Omental fat pad (tissue), 4 donors: ENCODE results near the gene PSENEN. TPM values are rescaled to one million over a fixed set of nuclear protein-coding genes. Genes with fewer than 3 reads are reported as not detected.

ENCODE experiments used
- ATAC-seq: fragments of 150-250 bp; one replicate; pipeline ENCODE4 v1.9.1; 2016; ENCODE audit warnings: mild to moderate bottlenecking, moderate library complexity; ENCODE audit not compliant: low FRiP score
- DNase-seq: peaks from one replicate; pipeline ENCODE4 v3.0.0-alpha.2; 2019; ENCODE audit warnings: low spot score
- total RNA-seq, 4 donors: library from RNA; depleted of rRNA; stranded (reverse); fragments of >200 nt; gene quantifications; one replicate each; pipeline ENCODE4 v1.1.0, GENCODE V29; 2016
- TF ChIP-seq, protein P1 (sequence below), 3 donors: fragments of 450-650 bp; IDR thresholded peaks; one replicate each; pipeline ENCODE4 v1.5.1; 2016 to 2017; ENCODE audit warnings: antibody characterized with exemption in 3 of 3, mild to moderate bottlenecking in 3 of 3, moderate library complexity in 2 of 3

PSENEN gene, protein sequence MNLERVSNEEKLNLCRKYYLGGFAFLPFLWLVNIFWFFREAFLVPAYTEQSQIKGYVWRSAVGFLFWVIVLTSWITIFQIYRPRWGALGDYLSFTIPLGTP
- 10 to 100 TPM; 28.1 to 58.6 (median 37.9) TPM for total RNA-seq

DNA sequence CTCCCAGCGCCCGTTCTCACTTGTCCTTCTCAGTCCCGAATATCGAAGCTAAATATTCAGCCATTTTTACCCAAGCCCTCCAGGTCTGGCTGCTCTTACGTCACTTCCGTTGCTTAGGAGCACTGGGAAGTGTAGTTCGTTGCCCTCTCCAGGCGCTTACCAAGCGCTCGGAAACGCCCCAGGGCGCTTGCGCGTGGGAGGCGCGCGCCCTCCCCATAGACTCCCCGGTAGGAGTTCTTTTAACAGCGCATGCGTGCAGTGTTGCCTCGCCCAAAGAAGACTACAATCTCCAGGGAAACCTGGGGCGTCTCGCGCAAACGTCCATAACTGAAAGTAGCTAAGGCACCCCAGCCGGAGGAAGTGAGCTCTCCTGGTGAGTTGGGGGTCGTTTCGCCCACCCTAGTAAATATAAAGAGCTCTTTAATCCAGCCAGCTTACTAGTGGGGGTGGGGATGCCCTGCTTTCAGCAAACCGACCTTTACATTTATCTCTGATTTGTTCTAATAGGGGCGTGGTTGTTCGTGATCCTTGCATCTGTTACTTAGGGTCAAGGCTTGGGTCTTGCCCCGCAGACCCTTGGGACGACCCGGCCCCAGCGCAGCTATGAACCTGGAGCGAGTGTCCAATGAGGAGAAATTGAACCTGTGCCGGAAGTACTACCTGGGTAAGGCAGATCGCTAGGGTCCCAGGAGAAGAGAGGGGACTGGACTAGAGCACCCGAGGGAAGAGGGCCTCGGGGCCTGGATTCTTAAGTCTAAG lies at the start of gene PSENEN, which contains the start of gene U2AF1L4:
Gene PSENEN, plus strand, starts transcription at position 324 of the 759 bp plus-strand sequence. Its CDS starts 280 bp downstream, at position 604.
Gene U2AF1L4, minus strand, starts transcription at position 91 of the 759 bp plus-strand sequence. Its CDS starts 27 bp downstream, at position 64.
- TF ChIP-seq, protein P1, sequence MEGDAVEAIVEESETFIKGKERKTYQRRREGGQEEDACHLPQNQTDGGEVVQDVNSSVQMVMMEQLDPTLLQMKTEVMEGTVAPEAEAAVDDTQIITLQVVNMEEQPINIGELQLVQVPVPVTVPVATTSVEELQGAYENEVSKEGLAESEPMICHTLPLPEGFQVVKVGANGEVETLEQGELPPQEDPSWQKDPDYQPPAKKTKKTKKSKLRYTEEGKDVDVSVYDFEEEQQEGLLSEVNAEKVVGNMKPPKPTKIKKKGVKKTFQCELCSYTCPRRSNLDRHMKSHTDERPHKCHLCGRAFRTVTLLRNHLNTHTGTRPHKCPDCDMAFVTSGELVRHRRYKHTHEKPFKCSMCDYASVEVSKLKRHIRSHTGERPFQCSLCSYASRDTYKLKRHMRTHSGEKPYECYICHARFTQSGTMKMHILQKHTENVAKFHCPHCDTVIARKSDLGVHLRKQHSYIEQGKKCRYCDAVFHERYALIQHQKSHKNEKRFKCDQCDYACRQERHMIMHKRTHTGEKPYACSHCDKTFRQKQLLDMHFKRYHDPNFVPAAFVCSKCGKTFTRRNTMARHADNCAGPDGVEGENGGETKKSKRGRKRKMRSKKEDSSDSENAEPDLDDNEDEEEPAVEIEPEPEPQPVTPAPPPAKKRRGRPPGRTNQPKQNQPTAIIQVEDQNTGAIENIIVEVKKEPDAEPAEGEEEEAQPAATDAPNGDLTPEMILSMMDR (IDR thresholded peaks at IDR 0.05): no peak
- ATAC-seq (peak; percentile 79), DNase-seq (peak; percentile 70)

DNA sequence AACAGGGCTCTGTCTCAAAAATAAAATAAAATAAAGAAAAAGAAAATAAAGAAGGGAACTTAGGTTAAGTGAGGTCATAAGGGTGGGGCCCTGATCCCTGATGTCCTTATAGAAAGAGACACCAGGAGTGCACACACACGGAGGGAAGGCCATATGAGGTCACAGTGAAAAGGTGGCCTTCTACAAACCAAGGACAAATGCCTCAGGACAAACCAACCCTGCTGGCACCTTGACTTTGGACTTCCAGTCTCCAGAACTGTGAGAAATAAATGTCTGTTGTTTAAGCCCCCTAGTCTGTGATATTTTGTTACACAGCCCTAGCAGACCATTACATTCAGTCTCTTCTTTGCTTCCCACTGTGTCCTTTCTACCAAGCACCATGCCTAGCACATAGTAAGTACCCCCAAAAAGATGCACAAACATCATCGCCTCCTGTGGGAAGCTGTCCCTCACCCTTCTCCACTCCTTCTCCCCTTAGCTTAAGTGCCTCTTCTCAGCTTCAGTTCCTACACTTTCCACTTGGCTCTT lies 49.5 kb upstream of the PSENEN start:
- no peak for ATAC-seq
- TF ChIP-seq, protein P1 (IDR thresholded peaks at IDR 0.05): no peak
- no peak for DNase-seq

DNA sequence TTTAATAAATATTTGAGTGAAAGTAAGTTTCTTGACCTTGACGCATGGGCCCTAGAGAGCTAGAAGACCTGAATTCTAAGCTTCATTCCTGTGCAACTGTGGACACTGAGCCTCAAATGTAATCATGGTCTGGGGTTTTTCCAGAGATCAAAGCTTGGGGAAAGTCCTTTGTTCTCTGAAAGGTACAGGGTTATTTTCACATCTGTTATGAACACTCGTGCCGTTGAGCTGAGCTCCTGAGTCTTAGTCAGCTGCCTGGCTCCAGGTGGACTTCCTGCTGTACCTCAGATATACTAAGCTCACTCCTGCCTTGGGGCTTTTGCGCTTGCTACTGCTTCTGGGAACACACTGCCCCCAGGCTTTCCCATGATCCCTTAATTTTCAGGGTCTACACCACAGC lies 48.6 kb upstream of the PSENEN start:
- no peak for ATAC-seq
- DNase-seq: no peak
- TF ChIP-seq, protein P1 (IDR thresholded peaks at IDR 0.05): no peak

DNA sequence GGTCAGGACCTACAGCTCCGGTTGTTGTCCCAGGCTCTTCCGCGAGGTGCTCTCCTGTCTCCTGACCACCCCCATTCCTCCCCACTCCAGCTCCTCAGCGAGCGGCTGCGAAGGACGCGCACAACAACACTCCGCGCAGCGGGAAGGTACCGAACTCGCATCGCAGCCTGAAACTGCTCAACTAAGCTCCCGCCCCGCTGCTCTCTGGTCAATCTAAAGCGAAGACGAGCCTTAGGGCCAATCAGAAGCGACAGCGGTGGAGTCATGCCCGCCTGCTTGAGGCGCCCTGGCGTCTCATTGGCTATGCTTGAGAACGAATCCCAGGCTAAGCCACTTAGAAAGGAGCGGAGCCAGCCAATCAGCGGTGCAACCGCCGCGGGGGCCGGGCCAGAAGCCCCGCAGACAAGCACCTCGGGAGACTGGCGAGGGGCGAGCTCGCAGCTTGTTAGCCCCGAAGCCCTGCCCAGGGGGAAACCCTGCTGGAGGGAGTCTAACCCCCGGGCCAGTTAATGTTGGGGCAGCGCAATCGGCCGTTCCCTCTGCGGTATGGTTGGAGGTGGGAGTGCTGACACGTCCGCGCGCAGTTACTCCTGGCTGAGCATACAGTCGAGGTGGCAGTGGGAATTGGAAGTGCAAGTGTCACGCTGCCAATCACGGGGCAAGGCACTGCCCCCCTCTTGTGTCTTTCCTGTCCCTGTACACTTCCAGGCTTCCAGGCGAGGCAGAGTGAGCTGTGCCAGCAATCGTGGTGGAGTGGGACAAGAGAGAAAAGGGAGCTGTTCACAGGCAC lies 43.0 kb upstream of the PSENEN start:
- DNase-seq (peak; percentile 90), ATAC-seq (peak; percentile 100)
- TF ChIP-seq, protein P1 (IDR thresholded peaks at IDR 0.05): no peak

DNA sequence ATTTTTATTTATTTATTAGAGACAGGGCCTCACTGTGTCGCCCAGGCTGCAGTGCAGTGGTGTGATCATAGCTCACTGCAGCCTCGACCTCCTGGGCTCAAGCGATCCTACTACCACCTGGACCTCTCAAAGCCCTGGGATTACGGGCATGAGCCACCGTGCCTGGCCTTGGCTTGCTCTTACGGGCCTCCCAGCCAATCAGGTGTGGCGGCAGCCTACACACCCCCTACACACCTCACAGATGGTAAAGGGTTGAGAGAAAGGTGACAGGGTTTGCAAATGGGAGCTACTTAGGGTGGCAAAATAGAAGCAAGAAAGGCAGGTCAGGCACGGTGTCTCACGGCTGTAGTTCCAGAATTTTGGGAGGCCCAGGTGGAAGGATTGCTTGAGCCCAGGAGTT lies 42.1 kb upstream of the PSENEN start:
- no peak for ATAC-seq

DNA sequence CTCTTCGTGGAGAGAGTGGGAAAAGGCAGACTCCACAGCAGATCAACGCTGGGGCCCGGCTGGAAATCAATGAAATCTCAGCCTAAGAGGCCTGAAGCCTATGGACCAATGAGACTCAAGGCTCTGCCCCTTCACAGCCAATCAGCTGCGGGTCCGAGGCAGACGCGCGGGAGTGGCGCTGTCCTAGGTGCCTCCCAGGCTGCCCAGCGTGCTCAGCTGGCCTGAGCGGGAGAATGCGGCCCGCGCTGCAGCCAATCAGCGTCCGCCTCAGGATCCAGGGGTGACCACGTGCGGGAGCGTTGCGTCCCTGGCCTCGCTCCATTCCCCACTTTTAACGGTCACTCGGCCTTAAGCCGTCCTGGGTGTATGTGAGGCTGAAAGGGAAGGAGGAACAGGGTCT lies 41.2 kb upstream of the PSENEN start, which contains the start of gene ZBTB32:
Gene ZBTB32, plus strand, starts transcription at position 341 of the 400 bp plus-strand sequence. CDS start 10,069 bp downstream, outside the sequence.
- no peak for DNase-seq
- TF ChIP-seq, protein P1 (IDR thresholded peaks at IDR 0.05): no peak
- no peak for ATAC-seq

More for the DNA sequence above, 42.1 kb upstream of the PSENEN start:
- TF ChIP-seq, protein P1 (IDR thresholded peaks at IDR 0.05): no peak
- no peak for DNase-seq
